GM23248 (cell line): ENCODE measurements around the gene CMPK2. TPM values are rescaled to one million over a fixed set of nuclear protein-coding genes. Genes with fewer than 3 reads are reported as not detected.

Experiments
- DNase-seq: peaks from one replicate; pipeline ENCODE4 v3.0.0-alpha.2; 2015
- H2AFZ ChIP-seq: fragments of 200-600 bp; sonication (generic); 2 replicates; pipeline ENCODE4 v1.6.1; 2016; ENCODE audit warnings: antibody characterized with exemption
- H3F3A ChIP-seq: fragments of 200-600 bp; sonication (generic); 2 replicates; pipeline ENCODE4 v1.6.1; 2016; ENCODE audit warnings: mild to moderate bottlenecking, antibody characterized with exemption, mixed run types; ENCODE audit not compliant: insufficient read depth
- H3K27ac ChIP-seq: fragments of 200-600 bp; sonication (generic); 2 replicates; pipeline ENCODE4 v1.5.1; 2016; ENCODE audit warnings: mild to moderate bottlenecking
- H3K27me3 ChIP-seq: fragments of 200-600 bp; sonication (generic); replicated peaks from 2 replicates; pipeline ENCODE4 v1.6.1; 2016; ENCODE audit warnings: mild to moderate bottlenecking; ENCODE audit not compliant: insufficient read depth
- H3K36me3 ChIP-seq: fragments of 200-600 bp; sonication (generic); 2 replicates; pipeline ENCODE4 v1.6.1; 2016; ENCODE audit warnings: low read depth, mild to moderate bottlenecking
- H3K4me1 ChIP-seq: fragments of 200-600 bp; sonication (generic); 2 replicates; pipeline ENCODE4 v1.6.1; 2016; ENCODE audit warnings: mild to moderate bottlenecking; ENCODE audit not compliant: insufficient read depth
- H3K4me2 ChIP-seq: fragments of 200-600 bp; sonication (generic); one replicate; pipeline ENCODE4 v1.6.1; 2016; ENCODE audit warnings: mild to moderate bottlenecking; ENCODE audit not compliant: unreplicated experiment
- H3K4me3 ChIP-seq: fragments of 200-600 bp; sonication (generic); 2 replicates; pipeline ENCODE4 v1.5.1; 2016; ENCODE audit warnings: mild to moderate bottlenecking
- H3K79me2 ChIP-seq: fragments of 200-600 bp; sonication (generic); 2 replicates; pipeline ENCODE4 v1.6.1; 2016; ENCODE audit warnings: mild to moderate bottlenecking; ENCODE audit not compliant: insufficient read depth
- H3K9ac ChIP-seq: fragments of 200-600 bp; sonication (generic); 2 replicates; pipeline ENCODE4 v1.6.1; 2016; ENCODE audit warnings: mild to moderate bottlenecking
- H3K9me2 ChIP-seq: fragments of 200-600 bp; sonication (generic); 2 replicates; pipeline ENCODE4 v1.6.1; 2016; ENCODE audit warnings: mixed run types, mild to moderate bottlenecking, moderate library complexity; ENCODE audit not compliant: insufficient read depth
- H3K9me3 ChIP-seq: fragments of 200-600 bp; sonication (generic); one replicate; pipeline ENCODE4 v1.6.1; 2017; ENCODE audit warnings: low read depth
- H4K20me1 ChIP-seq: fragments of 200-600 bp; sonication (generic); 2 replicates; pipeline ENCODE4 v1.6.0; 2016; ENCODE audit not compliant: insufficient read depth
- EZH2 ChIP-seq: fragments of 200-600 bp; sonication (generic); IDR thresholded peaks from 2 replicates; pipeline ENCODE4 v1.6.1; 2018; ENCODE audit warnings: antibody characterized with exemption, mild to moderate bottlenecking; ENCODE audit not compliant: insufficient read depth, poor library complexity, severe bottlenecking
- EZH2phosphoT487 ChIP-seq: fragments of 200-600 bp; sonication (generic); IDR thresholded peaks from 2 replicates; pipeline ENCODE4 v1.6.1; 2018; ENCODE audit warnings: antibody characterized with exemption, moderate library complexity, mild to moderate bottlenecking, low read depth; ENCODE audit not compliant: insufficient read depth
- WGBS, 2 experiments: methylation state at CpG; one replicate each; pipeline ENCODE4 v1.1.6; 2015 to 2017; ENCODE audit warnings: low lambda C conversion rate in 2 of 2, low coverage in 1 of 2; ENCODE audit errors: missing lambda C conversion rate in 2 of 2; 5-methylcytosine and 5-hydroxymethylcytosine counted together
- in situ Hi-C: fragments of 300-500 bp; cut with MboI; formaldehyde crosslinking; loops from 2 replicates; pipeline ENCODE4 v1.15.0; 2020
- polyA plus RNA-seq: library from polyadenylated mRNA; unstranded; fragments of >200 nt; fragmentation: Nextera tagmentation; extraction: Ambion mirVana; gene quantifications from 2 replicates; pipeline ENCODE4 v1.2.1, GENCODE V29; 2016
- total RNA-seq: library from RNA; depleted of rRNA; stranded (reverse); fragments of >200 nt; shearing (Covaris generic); gene quantifications from 2 replicates; pipeline ENCODE4 v1.2.3, GENCODE V29; 2014

Gene CMPK2
- total and polyA plus RNA-seq, 2 experiments from 2014 or later = 0.11 TPM; not detected in 1

DNA sequence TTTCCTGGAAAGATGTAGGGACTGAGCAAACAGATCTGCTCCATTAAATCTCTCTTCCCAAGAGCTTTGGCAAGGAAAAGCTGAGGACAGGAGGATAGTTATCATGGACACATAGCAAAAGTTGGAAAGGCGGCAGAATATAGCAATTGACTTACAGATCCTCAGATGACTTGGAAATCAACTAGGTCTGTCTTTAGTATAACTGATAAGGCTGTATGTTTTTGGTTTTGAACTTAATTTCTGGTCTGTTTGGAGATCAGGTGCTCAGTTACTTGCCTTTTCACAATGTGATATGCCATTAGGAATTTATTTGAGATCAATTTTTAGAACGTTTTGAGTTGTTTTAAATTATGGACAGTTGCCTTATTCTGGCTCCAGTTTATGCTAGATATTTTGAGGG is 19.8 kb upstream of the CMPK2 start:
- TF ChIP-seq EZH2 = no peak
- TF ChIP-seq EZH2phosphoT487 = no peak
- H3K4me1 ChIP-seq = no peaks in the 10 kb centered on the region
- in situ Hi-C loops = no loop called here
- H3K27ac ChIP-seq = no peak overlapping the region
- DNase-seq = no peak
- H2AFZ ChIP-seq = no peak overlapping the region
- H3K9ac ChIP-seq = no peak overlapping the region
- H3K4me3 ChIP-seq = no peak overlapping the region
- no peaks in the 10 kb centered on the region for H3K36me3 ChIP-seq
- no peaks in the 10 kb centered on the region for H4K20me1 ChIP-seq
- H3K4me2 ChIP-seq = no peak overlapping the region
- H3K9me3 ChIP-seq = no peaks in the 10 kb centered on the region
- no peaks in the 10 kb centered on the region for H3K9me2 ChIP-seq
- no peaks in the 10 kb centered on the region for H3F3A ChIP-seq
- H3K27me3 ChIP-seq = peaks cover 8% of the 10 kb centered on the region; the same call in 1 of the 2 replicates
- no peaks in the 10 kb centered on the region for H3K79me2 ChIP-seq
- WGBS, 2 experiments = 45 to 46% methylated on average over 2 of the region's 2 CpGs

DNA sequence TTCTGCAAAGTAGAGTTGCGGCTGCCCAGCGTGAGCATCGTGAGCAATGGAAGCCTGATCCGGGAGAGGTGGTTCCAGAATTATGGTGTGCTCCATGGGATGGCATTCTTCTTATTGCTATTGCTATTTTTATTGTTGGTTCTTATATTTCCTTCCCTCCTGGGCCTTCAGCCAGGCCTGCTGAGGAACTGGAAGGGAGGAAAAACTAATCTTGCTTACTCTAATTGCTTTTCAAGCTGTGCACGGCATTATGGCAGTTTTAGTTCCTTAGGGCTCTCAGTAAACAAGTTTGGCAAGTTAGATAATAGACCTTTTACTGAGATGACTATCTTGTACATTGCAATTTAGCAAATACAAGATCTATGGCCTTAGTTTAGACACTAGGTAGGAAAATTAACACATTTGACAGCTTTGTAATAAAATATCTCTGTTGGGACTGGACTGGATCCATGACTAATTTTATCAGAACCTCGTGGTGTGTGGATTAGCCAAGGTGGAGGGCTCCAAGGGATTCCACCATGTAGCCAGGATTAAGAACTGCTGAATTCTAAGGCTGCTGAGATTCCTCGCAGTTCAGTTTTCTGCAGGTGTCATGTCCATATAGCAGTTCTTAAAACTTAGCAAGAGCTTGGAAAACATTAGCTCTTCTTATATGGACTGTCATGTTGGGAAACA is 17.9 kb upstream of the CMPK2 start:
- H3K27me3 ChIP-seq = peaks cover 7% of the 10 kb centered on the region
- H3K4me3 ChIP-seq = no peak overlapping the region
- H2AFZ ChIP-seq = no peak overlapping the region
- no peaks in the 10 kb centered on the region for H3F3A ChIP-seq
- DNase-seq = no peak
- no peaks in the 10 kb centered on the region for H3K36me3 ChIP-seq
- no peaks in the 10 kb centered on the region for H3K9me2 ChIP-seq
- no peaks in the 10 kb centered on the region for H3K79me2 ChIP-seq
- H4K20me1 ChIP-seq = no peaks in the 10 kb centered on the region
- no peaks in the 10 kb centered on the region for H3K9me3 ChIP-seq
- in situ Hi-C loops = no loop called here
- TF ChIP-seq EZH2 (no peak), EZH2phosphoT487 (no peak)
- H3K4me2 ChIP-seq = no peak overlapping the region
- no peak overlapping the region for H3K9ac ChIP-seq
- no peaks in the 10 kb centered on the region for H3K4me1 ChIP-seq
- 55 to 63% methylated on average over 7 of the region's 7 CpGs for WGBS, 2 experiments
- no peak overlapping the region for H3K27ac ChIP-seq

DNA sequence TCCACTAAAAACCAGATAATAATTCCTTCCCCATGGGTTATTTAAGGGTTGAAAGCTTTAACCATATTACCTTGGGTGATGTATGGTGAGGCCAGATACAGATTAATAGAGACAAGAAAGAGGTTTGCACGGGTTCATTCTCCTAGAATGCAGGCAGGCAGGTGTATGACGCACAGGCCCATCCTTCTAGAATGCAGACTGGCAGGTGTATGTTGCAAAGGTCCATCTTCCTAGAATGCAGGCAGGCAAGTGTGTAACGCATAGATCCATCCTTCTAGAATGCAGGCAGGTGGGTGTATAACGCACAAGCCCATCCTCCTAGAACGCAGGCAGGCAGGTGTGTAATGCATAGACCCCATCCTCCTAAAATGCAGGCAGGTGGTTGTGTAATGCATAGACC is 15.8 kb upstream of the CMPK2 start:
- in situ Hi-C loops = no loop called here
- Histone ChIP-seq H3K9me3 (no peaks in the 10 kb centered on the region), H3K27me3 (peaks cover 14% of the 10 kb centered on the region), H3K36me3 (no peaks in the 10 kb centered on the region), H3K4me2 (no peak overlapping the region), H3K4me3 (no peak overlapping the region), H3F3A (no peaks in the 10 kb centered on the region), H3K79me2 (no peaks in the 10 kb centered on the region), H4K20me1 (no peaks in the 10 kb centered on the region), H3K27ac (no peak overlapping the region), H3K4me1 (no peaks in the 10 kb centered on the region), H3K9ac (no peak overlapping the region), H3K9me2 (no peaks in the 10 kb centered on the region), H2AFZ (no peak overlapping the region)
- WGBS, 2 experiments = 52 to 56% methylated on average over 5 of the region's 5 CpGs
- TF ChIP-seq EZH2 = no peak
- TF ChIP-seq EZH2phosphoT487 = no peak
- DNase-seq = no peak

DNA sequence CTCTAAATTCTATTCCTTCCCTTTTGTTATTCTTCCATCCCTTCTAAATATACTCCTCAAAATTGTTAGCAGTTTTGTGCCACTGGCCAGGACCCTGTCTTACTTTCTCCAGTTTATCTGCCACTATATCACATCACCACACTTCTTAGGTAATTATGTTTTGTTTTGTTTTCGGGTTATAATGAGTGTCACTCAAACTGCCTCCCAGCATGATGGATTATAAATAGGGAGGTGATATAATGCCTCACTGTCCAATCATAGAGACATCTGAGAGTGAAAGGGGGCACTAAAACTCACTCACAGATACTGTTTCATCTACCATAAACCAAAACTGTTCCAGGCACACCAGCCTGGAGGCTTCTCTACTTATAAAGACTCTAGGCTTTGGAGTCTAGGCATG is 15.3 kb upstream of the CMPK2 start:
- no peak overlapping the region for H2AFZ ChIP-seq
- 67 to 78% methylated on average over 1 of the region's 1 CpG for WGBS, 2 experiments
- in situ Hi-C loops = no loop called here

More for the DNA sequence above, 15.3 kb upstream of the CMPK2 start:
- H3K9me2 ChIP-seq = no peaks in the 10 kb centered on the region
- no peaks in the 10 kb centered on the region for H3K4me1 ChIP-seq
- H3K36me3 ChIP-seq = no peaks in the 10 kb centered on the region
- no peaks in the 10 kb centered on the region for H3K79me2 ChIP-seq
- no peaks in the 10 kb centered on the region for H3K9me3 ChIP-seq
- H3K27ac ChIP-seq = no peak overlapping the region
- H3K9ac ChIP-seq = no peak overlapping the region
- H3K4me3 ChIP-seq = no peak overlapping the region
- peaks cover 14% of the 10 kb centered on the region for H3K27me3 ChIP-seq
- no peaks in the 10 kb centered on the region for H4K20me1 ChIP-seq
- H3F3A ChIP-seq = no peaks in the 10 kb centered on the region
- no peak for TF ChIP-seq EZH2
- no peak for TF ChIP-seq EZH2phosphoT487
- DNase-seq = no peak
- no peak overlapping the region for H3K4me2 ChIP-seq
